ENCODE results near the gene DQX1.

DQX1 gene

GRCh38 chr2:74553892-74554819 is 28.1 kb upstream of the DQX1 start, which contains the start of the genes DOK1 and LOXL3 (continued):
- TF ChIP-seq ZBTB44 (tag by site-specific recombination; IDR thresholded peaks at IDR 0.05) (no peak), ZSCAN4 (tag by site-specific recombination; IDR thresholded peaks at IDR 0.05) (no peak), ZBTB8A (tag by site-specific recombination; IDR thresholded peaks at IDR 0.05) (0 out of 2 replicates have a peak, but pooled peaks have one; percentile 23), SCRT1 (tag by site-specific recombination; IDR thresholded peaks at IDR 0.05; ENCODE audit: borderline replicate concordance) (no peak), ZBTB17 (tag by site-specific recombination; IDR thresholded peaks at IDR 0.05) (peak; percentile 13), KLF10 (tag by site-specific recombination; IDR thresholded peaks at IDR 0.05) (peak; percentile 55; the same call in 1 of the 2 replicates), ZNF433 (tag by site-specific recombination; IDR thresholded peaks at IDR 0.05; ENCODE audit: low read depth) (no peak), PRDM6 (tag by site-specific recombination; IDR thresholded peaks at IDR 0.05) (no peak), ZNF341 (tag by site-specific recombination; IDR thresholded peaks at IDR 0.05; ENCODE audit: low read depth) (no peak), ZNF140 (tag by site-specific recombination; IDR thresholded peaks at IDR 0.05) (no peak), SP3 (tag by site-specific recombination; IDR thresholded peaks at IDR 0.05) (peak; percentile 80), ZEB2 (tag by site-specific recombination; IDR thresholded peaks at IDR 0.05) (peak; percentile 53), SP2 (tag by site-specific recombination; IDR thresholded peaks at IDR 0.05) (peak; percentile 87), ZNF610 (tag by site-specific recombination; IDR thresholded peaks at IDR 0.05; ENCODE audit: borderline replicate concordance) (no peak), ZNF366 (tag by site-specific recombination; conservative IDR thresholded peaks at IDR 0.05) (peak; percentile 39; the same call in 1 of the 2 replicates), ZNF223 (tag by site-specific recombination; IDR thresholded peaks at IDR 0.05) (0 out of 2 replicates have a peak, but pooled peaks have one; percentile 12), ZNF48 (tag by site-specific recombination; IDR thresholded peaks at IDR 0.05) (no peak), KLF1 (tag by site-specific recombination; IDR thresholded peaks at IDR 0.05) (peak; percentile 58)
- TF ChIP-seq, protein P1, sequence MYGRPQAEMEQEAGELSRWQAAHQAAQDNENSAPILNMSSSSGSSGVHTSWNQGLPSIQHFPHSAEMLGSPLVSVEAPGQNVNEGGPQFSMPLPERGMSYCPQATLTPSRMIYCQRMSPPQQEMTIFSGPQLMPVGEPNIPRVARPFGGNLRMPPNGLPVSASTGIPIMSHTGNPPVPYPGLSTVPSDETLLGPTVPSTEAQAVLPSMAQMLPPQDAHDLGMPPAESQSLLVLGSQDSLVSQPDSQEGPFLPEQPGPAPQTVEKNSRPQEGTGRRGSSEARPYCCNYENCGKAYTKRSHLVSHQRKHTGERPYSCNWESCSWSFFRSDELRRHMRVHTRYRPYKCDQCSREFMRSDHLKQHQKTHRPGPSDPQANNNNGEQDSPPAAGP (tag by site-specific recombination; IDR thresholded peaks at IDR 0.05) = peak; percentile 49
- TF ChIP-seq, protein P2, sequence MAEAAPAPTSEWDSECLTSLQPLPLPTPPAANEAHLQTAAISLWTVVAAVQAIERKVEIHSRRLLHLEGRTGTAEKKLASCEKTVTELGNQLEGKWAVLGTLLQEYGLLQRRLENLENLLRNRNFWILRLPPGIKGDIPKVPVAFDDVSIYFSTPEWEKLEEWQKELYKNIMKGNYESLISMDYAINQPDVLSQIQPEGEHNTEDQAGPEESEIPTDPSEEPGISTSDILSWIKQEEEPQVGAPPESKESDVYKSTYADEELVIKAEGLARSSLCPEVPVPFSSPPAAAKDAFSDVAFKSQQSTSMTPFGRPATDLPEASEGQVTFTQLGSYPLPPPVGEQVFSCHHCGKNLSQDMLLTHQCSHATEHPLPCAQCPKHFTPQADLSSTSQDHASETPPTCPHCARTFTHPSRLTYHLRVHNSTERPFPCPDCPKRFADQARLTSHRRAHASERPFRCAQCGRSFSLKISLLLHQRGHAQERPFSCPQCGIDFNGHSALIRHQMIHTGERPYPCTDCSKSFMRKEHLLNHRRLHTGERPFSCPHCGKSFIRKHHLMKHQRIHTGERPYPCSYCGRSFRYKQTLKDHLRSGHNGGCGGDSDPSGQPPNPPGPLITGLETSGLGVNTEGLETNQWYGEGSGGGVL (tag by site-specific recombination; IDR thresholded peaks at IDR 0.05) = peak; percentile 86
